ENCODE data around the gene MSANTD1.

The MSANTD1 gene

DNA sequence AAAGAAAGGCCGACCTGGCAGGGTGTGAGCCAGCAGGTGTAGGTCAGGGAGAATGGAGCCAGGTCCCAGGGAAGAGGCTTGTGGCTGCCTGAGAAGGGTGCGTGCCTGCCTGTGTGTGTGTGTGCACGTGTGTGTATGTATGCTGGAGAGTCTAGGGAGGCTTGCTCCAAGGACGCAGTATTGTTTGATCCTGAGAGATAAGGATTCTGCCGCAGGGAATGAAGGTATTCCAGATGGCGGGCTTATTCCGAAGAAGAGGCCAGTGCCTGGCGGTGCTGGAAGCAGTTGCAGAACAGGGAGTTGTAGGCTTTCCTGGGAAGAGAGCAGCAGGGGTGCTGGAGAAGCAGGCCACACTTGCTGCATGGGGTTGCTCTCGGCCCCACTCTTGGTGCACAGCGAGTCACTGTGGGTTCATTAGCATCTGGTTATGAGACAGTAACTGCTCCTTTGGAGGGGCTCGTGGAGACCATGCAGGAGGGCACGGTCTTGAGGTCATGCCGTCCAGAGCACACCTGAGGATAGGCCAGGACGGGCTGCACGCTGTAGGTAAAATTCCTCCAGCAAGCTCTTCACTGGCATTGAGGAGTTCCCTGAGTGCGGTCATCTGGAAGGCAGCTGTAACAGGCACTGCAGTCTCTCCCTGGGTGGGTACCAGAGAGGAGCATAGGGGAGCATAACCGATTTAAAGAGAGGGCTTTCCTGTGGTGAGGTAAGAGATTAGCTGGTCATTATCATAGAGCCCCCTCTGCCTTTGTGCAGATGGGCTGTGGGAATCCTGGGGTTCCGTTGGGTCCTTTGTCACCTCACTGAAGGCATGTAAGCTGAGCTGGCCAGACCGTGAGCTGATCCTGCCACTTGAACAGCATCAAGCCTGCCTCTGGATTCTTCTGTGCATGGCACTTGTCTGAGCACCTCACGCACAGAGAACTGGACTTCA is 29.9 kb upstream of the MSANTD1 start:
- WGBS (ENCODE audit: extremely low coverage, insufficient coverage, low lambda C conversion rate): no CpG with 5 or more reads among the region's 20 CpGs
- no peak overlapping the region for H3K9ac ChIP-seq (ENCODE audit: low read length)
- H2BK120ac ChIP-seq (ENCODE audit: low read depth, low read length): no peak overlapping the region
- no peak overlapping the region for H2AK5ac ChIP-seq (ENCODE audit: low read length)
- H3K4ac ChIP-seq (ENCODE audit: low read depth, low read length): no peak overlapping the region
- no peak overlapping the region for H3K27ac ChIP-seq (ENCODE audit: low read depth, low read length)
- no peaks in the 10 kb centered on the region for H3K27me3 ChIP-seq (ENCODE audit: insufficient read depth, low read length, poor library complexity)
- H3K56ac ChIP-seq (ENCODE audit: low read length): no peak overlapping the region
- no peak overlapping the region for H3K18ac ChIP-seq (ENCODE audit: low read length)
- no peak overlapping the region for H4K8ac ChIP-seq (ENCODE audit: low read depth, low read length)
- H2BK5ac ChIP-seq (ENCODE audit: low read length): no peak overlapping the region
- no peak overlapping the region for H4K5ac ChIP-seq (ENCODE audit: low read length)
- no peak overlapping the region for H2BK15ac ChIP-seq (replicated peaks; ENCODE audit: low read depth)
- H3K79me1 ChIP-seq (ENCODE audit: low read length): no peaks in the 10 kb centered on the region
- no peaks in the 10 kb centered on the region for H3K4me1 ChIP-seq (ENCODE audit: control insufficient read depth, low read depth, low read length)
- H3K79me2 ChIP-seq (ENCODE audit: control insufficient read depth, insufficient read depth, low read length): no peaks in the 10 kb centered on the region
- no peak for DNase-seq
- no peak overlapping the region for H3K4me3 ChIP-seq (ENCODE audit: low read length)
- no peak overlapping the region for H3K4me2 ChIP-seq (ENCODE audit: low read length)
- no peak overlapping the region for H3K23ac ChIP-seq (ENCODE audit: low read length)
- peaks cover 34% of the 10 kb centered on the region for H3K36me3 ChIP-seq (ENCODE audit: control insufficient read depth, insufficient read depth, low read length)

DNA sequence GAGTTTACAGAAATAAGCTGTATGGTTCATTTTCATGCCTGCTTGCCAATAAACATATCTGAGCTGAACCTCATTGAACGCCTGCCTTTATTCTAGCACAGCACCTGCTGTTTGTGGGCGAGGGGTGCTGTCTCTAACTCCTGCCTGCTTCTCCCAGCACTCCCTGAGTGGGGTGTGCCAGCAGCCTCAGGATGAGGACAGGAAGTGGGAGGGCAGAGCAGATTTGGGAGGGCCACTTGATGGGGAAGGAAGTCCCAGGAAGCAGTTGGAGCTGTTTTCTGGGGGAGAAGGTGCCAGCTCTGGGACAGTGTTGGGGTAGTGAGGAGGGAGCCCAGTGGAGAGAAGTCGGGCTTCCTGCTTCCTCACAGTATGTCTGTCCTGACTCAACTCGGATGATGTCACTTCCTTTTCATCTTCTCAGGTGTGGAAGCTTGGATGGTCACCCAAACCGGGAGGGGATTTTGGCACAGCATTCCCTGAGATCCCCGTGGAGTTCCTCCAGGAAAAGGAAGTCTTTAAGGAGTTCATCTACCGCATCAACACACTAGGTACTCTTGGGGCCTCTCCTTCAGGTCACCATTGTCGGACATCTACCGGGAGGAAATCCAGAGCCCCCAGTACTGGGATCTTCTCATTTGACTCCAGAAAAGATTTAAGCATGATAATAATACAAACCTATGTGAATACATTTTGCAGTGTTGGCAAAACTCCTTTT is 29.0 kb upstream of the MSANTD1 start:
- H2BK120ac ChIP-seq (ENCODE audit: low read depth, low read length): no peak overlapping the region
- no peak overlapping the region for H3K4ac ChIP-seq (ENCODE audit: low read depth, low read length)
- H4K8ac ChIP-seq (ENCODE audit: low read depth, low read length): no peak overlapping the region
- no peak overlapping the region for H3K56ac ChIP-seq (ENCODE audit: low read length)
- H3K27ac ChIP-seq (ENCODE audit: low read depth, low read length): no peak overlapping the region
- H3K18ac ChIP-seq (ENCODE audit: low read length): no peak overlapping the region
- H3K36me3 ChIP-seq (ENCODE audit: control insufficient read depth, insufficient read depth, low read length): peaks cover 35% of the 10 kb centered on the region
- WGBS (ENCODE audit: extremely low coverage, insufficient coverage, low lambda C conversion rate): no CpG with 5 or more reads among the region's 9 CpGs
- no peak overlapping the region for H2BK5ac ChIP-seq (ENCODE audit: low read length)
- no peaks in the 10 kb centered on the region for H3K27me3 ChIP-seq (ENCODE audit: insufficient read depth, low read length, poor library complexity)
- H2BK15ac ChIP-seq (replicated peaks; ENCODE audit: low read depth): no peak overlapping the region
- no peak overlapping the region for H4K5ac ChIP-seq (ENCODE audit: low read length)
- H3K79me2 ChIP-seq (ENCODE audit: control insufficient read depth, insufficient read depth, low read length): no peaks in the 10 kb centered on the region
- DNase-seq: no peak
- no peak overlapping the region for H3K23ac ChIP-seq (ENCODE audit: low read length)
- H3K4me2 ChIP-seq (ENCODE audit: low read length): no peak overlapping the region
- no peak overlapping the region for H2AK5ac ChIP-seq (ENCODE audit: low read length)
- no peak overlapping the region for H3K4me3 ChIP-seq (ENCODE audit: low read length)
- H3K79me1 ChIP-seq (ENCODE audit: low read length): no peaks in the 10 kb centered on the region
- H3K4me1 ChIP-seq (ENCODE audit: control insufficient read depth, low read depth, low read length): no peaks in the 10 kb centered on the region
- H3K9ac ChIP-seq (ENCODE audit: low read length): no peak overlapping the region

DNA sequence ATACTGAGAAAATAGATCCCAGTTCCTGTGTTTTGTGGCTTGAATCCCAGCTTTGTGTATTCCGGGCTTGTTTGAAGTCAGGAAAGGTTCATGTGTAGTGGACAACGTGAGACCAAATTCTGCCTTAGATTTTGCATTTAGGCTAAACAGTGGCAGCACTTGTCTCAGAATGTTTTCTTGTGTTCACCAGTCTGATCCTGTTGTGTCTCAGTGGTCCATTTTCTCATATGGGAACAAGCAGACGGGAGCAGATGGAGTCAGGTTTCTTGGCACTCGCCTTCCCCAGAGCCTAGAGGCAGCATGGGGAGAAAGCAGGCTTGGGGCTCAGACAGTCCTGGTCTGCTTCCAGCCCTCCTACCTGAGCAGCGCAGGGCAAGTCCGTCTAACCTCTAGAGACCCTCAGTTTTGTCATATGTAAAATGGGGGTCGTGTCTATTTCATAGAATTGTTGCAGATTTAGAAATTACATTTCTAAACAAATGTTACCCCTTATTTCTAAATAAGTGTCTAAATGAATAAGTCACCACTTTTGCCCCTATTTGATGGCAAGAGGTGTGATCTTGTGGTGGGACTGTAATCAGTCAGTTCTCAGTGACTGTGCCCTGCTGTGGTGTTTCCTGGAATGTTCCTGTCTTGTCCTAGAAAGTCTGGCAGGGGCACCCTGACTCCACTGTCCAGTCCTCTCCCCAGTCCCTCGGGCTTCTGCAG is 28.3 kb upstream of the MSANTD1 start:
- Histone ChIP-seq H3K56ac (ENCODE audit: low read length) (no peak overlapping the region), H3K79me1 (ENCODE audit: low read length) (no peaks in the 10 kb centered on the region), H3K4ac (ENCODE audit: low read depth, low read length) (no peak overlapping the region), H3K79me2 (ENCODE audit: control insufficient read depth, insufficient read depth, low read length) (no peaks in the 10 kb centered on the region), H3K27ac (ENCODE audit: low read depth, low read length) (no peak overlapping the region), H3K4me1 (ENCODE audit: control insufficient read depth, low read depth, low read length) (no peaks in the 10 kb centered on the region), H2BK15ac (replicated peaks; ENCODE audit: low read depth) (no peak overlapping the region), H2BK120ac (ENCODE audit: low read depth, low read length) (no peak overlapping the region), H4K8ac (ENCODE audit: low read depth, low read length) (no peak overlapping the region), H3K27me3 (ENCODE audit: insufficient read depth, low read length, poor library complexity) (no peaks in the 10 kb centered on the region), H4K5ac (ENCODE audit: low read length) (no peak overlapping the region), H3K18ac (ENCODE audit: low read length) (no peak overlapping the region), H2BK5ac (ENCODE audit: low read length) (no peak overlapping the region), H3K23ac (ENCODE audit: low read length) (no peak overlapping the region), H2AK5ac (ENCODE audit: low read length) (no peak overlapping the region), H3K36me3 (ENCODE audit: control insufficient read depth, insufficient read depth, low read length) (peaks cover 31% of the 10 kb centered on the region), H3K9ac (ENCODE audit: low read length) (no peak overlapping the region), H3K4me2 (ENCODE audit: low read length) (no peak overlapping the region), H3K4me3 (ENCODE audit: low read length) (no peak overlapping the region)
- WGBS (ENCODE audit: extremely low coverage, insufficient coverage, low lambda C conversion rate): no CpG with 5 or more reads among the region's 8 CpGs
- no peak for DNase-seq

DNA sequence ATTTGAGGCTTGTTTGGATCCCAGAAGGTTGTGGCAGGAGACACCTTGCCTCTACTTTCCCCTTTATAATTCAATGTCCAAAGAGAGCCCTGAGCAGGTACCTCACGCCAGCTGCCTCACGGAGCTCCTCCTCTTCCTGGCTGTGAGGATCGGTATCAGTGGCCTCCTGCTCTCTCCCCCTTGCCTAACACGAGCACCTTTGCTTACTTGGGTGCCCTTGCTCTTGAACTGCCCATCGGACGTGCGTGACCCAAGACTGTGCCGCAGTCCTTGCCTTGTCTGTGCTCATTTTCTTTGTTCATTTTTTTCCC is 27.8 kb upstream of the MSANTD1 start:
- Histone ChIP-seq H3K9ac (ENCODE audit: low read length) (no peak overlapping the region), H3K23ac (ENCODE audit: low read length) (no peak overlapping the region), H3K4ac (ENCODE audit: low read depth, low read length) (no peak overlapping the region), H3K4me1 (ENCODE audit: control insufficient read depth, low read depth, low read length) (no peaks in the 10 kb centered on the region), H3K27ac (ENCODE audit: low read depth, low read length) (no peak overlapping the region), H4K8ac (ENCODE audit: low read depth, low read length) (no peak overlapping the region), H3K56ac (ENCODE audit: low read length) (no peak overlapping the region), H2AK5ac (ENCODE audit: low read length) (no peak overlapping the region), H3K18ac (ENCODE audit: low read length) (no peak overlapping the region), H3K27me3 (ENCODE audit: insufficient read depth, low read length, poor library complexity) (no peaks in the 10 kb centered on the region), H3K36me3 (ENCODE audit: control insufficient read depth, insufficient read depth, low read length) (peaks cover 28% of the 10 kb centered on the region), H4K5ac (ENCODE audit: low read length) (no peak overlapping the region), H3K4me3 (ENCODE audit: low read length) (no peak overlapping the region), H3K4me2 (ENCODE audit: low read length) (no peak overlapping the region), H2BK5ac (ENCODE audit: low read length) (no peak overlapping the region), H2BK15ac (replicated peaks; ENCODE audit: low read depth) (no peak overlapping the region), H3K79me1 (ENCODE audit: low read length) (no peaks in the 10 kb centered on the region), H2BK120ac (ENCODE audit: low read depth, low read length) (no peak overlapping the region), H3K79me2 (ENCODE audit: control insufficient read depth, insufficient read depth, low read length) (no peaks in the 10 kb centered on the region)
- no CpG with 5 or more reads among the region's 8 CpGs for WGBS (ENCODE audit: extremely low coverage, insufficient coverage, low lambda C conversion rate)
- no peak for DNase-seq

DNA sequence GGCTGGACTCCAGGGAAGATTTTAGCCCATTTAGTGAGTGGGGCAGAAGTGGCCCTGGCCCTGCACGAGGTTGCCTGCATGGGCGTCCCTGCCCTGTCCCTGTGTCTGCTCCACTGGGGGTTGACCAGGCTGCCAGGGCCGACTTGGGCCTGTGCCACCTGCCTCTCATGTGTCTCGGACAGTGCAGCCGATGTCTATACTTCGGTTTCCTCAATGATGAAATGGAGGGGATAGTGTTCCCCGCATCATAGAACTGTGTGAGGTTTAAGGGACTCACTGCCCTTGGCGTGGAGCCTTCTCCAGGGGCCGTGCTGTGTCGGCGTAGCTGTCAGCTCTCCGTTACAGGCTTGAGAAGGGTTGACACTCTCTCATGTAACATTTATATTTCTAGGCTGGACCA is 27.0 kb upstream of the MSANTD1 start:
- H3K56ac ChIP-seq (ENCODE audit: low read length): no peak overlapping the region
- H3K27me3 ChIP-seq (ENCODE audit: insufficient read depth, low read length, poor library complexity): no peaks in the 10 kb centered on the region
- H3K79me1 ChIP-seq (ENCODE audit: low read length): no peaks in the 10 kb centered on the region
- H3K36me3 ChIP-seq (ENCODE audit: control insufficient read depth, insufficient read depth, low read length): peaks cover 26% of the 10 kb centered on the region
- DNase-seq: no peak
- H2BK15ac ChIP-seq (replicated peaks; ENCODE audit: low read depth): no peak overlapping the region
- no peak overlapping the region for H3K23ac ChIP-seq (ENCODE audit: low read length)
- no CpG with 5 or more reads among the region's 12 CpGs for WGBS (ENCODE audit: extremely low coverage, insufficient coverage, low lambda C conversion rate)
- H3K4me1 ChIP-seq (ENCODE audit: control insufficient read depth, low read depth, low read length): no peaks in the 10 kb centered on the region
- H2AK5ac ChIP-seq (ENCODE audit: low read length): no peak overlapping the region
- H3K4me2 ChIP-seq (ENCODE audit: low read length): no peak overlapping the region
- H3K9ac ChIP-seq (ENCODE audit: low read length): no peak overlapping the region
- no peak overlapping the region for H4K5ac ChIP-seq (ENCODE audit: low read length)
- H3K4ac ChIP-seq (ENCODE audit: low read depth, low read length): no peak overlapping the region
- H3K27ac ChIP-seq (ENCODE audit: low read depth, low read length): no peak overlapping the region
- no peak overlapping the region for H3K18ac ChIP-seq (ENCODE audit: low read length)
- no peak overlapping the region for H3K4me3 ChIP-seq (ENCODE audit: low read length)
- H2BK5ac ChIP-seq (ENCODE audit: low read length): no peak overlapping the region
- H3K79me2 ChIP-seq (ENCODE audit: control insufficient read depth, insufficient read depth, low read length): no peaks in the 10 kb centered on the region
- no peak overlapping the region for H2BK120ac ChIP-seq (ENCODE audit: low read depth, low read length)
- H4K8ac ChIP-seq (ENCODE audit: low read depth, low read length): no peak overlapping the region

All from mesendoderm (in vitro differentiated cells).